Cardiac muscle cell (in vitro differentiated cells and primary cell): Measurements from ENCODE around the gene THAP2. TPM values are rescaled to one million over a fixed set of nuclear protein-coding genes. Genes with fewer than 3 reads are reported as not detected.
A peak's percentile ranks its signal among the peaks of the same experiment; 100 is the strongest.
"Not testable (repeated sequence)": the region's sequence is repeated elsewhere in the genome, so short reads cannot be mapped to it uniquely, and the experiment has no call there.

ENCODE experiments used
- DNase-seq, 2 donors: peaks; one replicate each; pipeline versions ENCODE4 v3.0.0 to v3.0.0-alpha.2; 2010 to 2017; ENCODE audit warnings: low read depth in 1 of 2, low spot score in 1 of 2
- H3K27ac ChIP-seq: fragments of 200-600 bp; sonication (generic); 2 replicates; pipeline ENCODE4 v1.5.1; 2016
- H3K27me3 ChIP-seq: fragments of 200-600 bp; sonication (generic); 2 replicates; pipeline ENCODE4 v1.6.0; 2016; ENCODE audit warnings: control low read depth
- H3K36me3 ChIP-seq: fragments of 200-600 bp; sonication (generic); 2 replicates; pipeline ENCODE4 v1.5.1; 2016; ENCODE audit warnings: control low read depth
- H3K4me1 ChIP-seq: fragments of 200-600 bp; sonication (generic); 2 replicates; pipeline ENCODE4 v1.8.1; 2017; ENCODE audit warnings: low read depth, mild to moderate bottlenecking, mixed run types
- H3K4me3 ChIP-seq: fragments of 200-600 bp; sonication (generic); 2 replicates; pipeline ENCODE4 v1.5.1; 2016; ENCODE audit warnings: mild to moderate bottlenecking
- H3K9me3 ChIP-seq: fragments of 200-600 bp; sonication (generic); 2 replicates; pipeline ENCODE4 v1.5.1; 2017; ENCODE audit warnings: low read depth, mild to moderate bottlenecking, control low read depth
- CTCF ChIP-seq: IDR thresholded peaks from 2 replicates; pipeline ENCODE4 v1.5.1; 2012; ENCODE audit warnings: low read depth, mild to moderate bottlenecking, low read length
- polyA plus RNA-seq: library from polyadenylated mRNA; unstranded; fragments of >200 nt; fragmentation: Nextera tagmentation; extraction: Ambion mirVana; gene quantifications from 2 replicates; pipeline ENCODE4 v1.2.1, GENCODE V29; 2016
- total RNA-seq: library from RNA; depleted of rRNA; stranded (reverse); fragments of >200 nt; gene quantifications from 2 replicates; pipeline ENCODE4 v1.2.3, GENCODE V29; 2016

Gene THAP2
- total and polyA plus RNA-seq, 2 experiments from 2014 or later = 6.2 to 11.1 TPM

GRCh38 chr12:71694099-71694820, 30.2 kb downstream of the THAP2 start:
- Histone ChIP-seq H3K36me3 (peaks cover 25% of the 10 kb centered on the region), H3K9me3 (no peaks in the 10 kb centered on the region), H3K27ac (peak overlapping the region; percentile 94), H3K27me3 (no peaks in the 10 kb centered on the region), H3K4me3 (no peak overlapping the region), H3K4me1 (peaks cover 19% of the 10 kb centered on the region)
- peak in 1 of 2 donors; percentile 58 for DNase-seq
- TF ChIP-seq CTCF = no peak

- TF ChIP-seq CTCF = no peak
- no peaks in the 10 kb centered on the region for H3K9me3 ChIP-seq
- H3K4me3 ChIP-seq = no peak overlapping the region
- H3K27me3 ChIP-seq = no peaks in the 10 kb centered on the region
- peaks cover 17% of the 10 kb centered on the region for H3K4me1 ChIP-seq
- peak overlapping the region; percentile 94 for H3K27ac ChIP-seq
- DNase-seq = no peak
- peaks cover 34% of the 10 kb centered on the region for H3K36me3 ChIP-seq
These were observed 31.7 kb downstream of the THAP2 start for GRCh38 chr12:71695782-71696181.

GRCh38 chr12:71702181-71702580, 38.1 kb downstream of the THAP2 start:
- H3K27me3 ChIP-seq, DNase-seq, H3K27ac ChIP-seq, H3K4me3 ChIP-seq, H3K9me3 ChIP-seq, H3K4me1 ChIP-seq: not testable (repeated sequence)
- H3K36me3 ChIP-seq = peaks cover 34% of the 10 kb centered on the region

- no peak overlapping the region for H3K27ac ChIP-seq
- no peak overlapping the region for H3K4me3 ChIP-seq
- H3K4me1 ChIP-seq = no peaks in the 10 kb centered on the region
- TF ChIP-seq CTCF = no peak
- DNase-seq = no peak
- peaks cover 30% of the 10 kb centered on the region for H3K36me3 ChIP-seq
- H3K9me3 ChIP-seq = no peaks in the 10 kb centered on the region
- H3K27me3 ChIP-seq = no peaks in the 10 kb centered on the region
These were observed 38.5 kb downstream of the THAP2 start for GRCh38 chr12:71702590-71702989.

- TF ChIP-seq CTCF = no peak
These were observed 39.1 kb downstream of the THAP2 start for GRCh38 chr12:71703206-71703605.

GRCh38 chr12:71704920-71705319, 40.8 kb downstream of the THAP2 start:
- Histone ChIP-seq H3K4me3 (no peak overlapping the region), H3K4me1 (no peaks in the 10 kb centered on the region), H3K9me3 (no peaks in the 10 kb centered on the region), H3K36me3 (peaks cover 9% of the 10 kb centered on the region), H3K27ac (no peak overlapping the region), H3K27me3 (no peaks in the 10 kb centered on the region)
- TF ChIP-seq CTCF = no peak
- DNase-seq = no peak

More at GRCh38 chr12:71703206-71703605, 39.1 kb downstream of the THAP2 start:
- H3K4me3 ChIP-seq = no peak overlapping the region
- H3K36me3 ChIP-seq = peaks cover 24% of the 10 kb centered on the region
- H3K4me1 ChIP-seq = no peaks in the 10 kb centered on the region
- no peaks in the 10 kb centered on the region for H3K9me3 ChIP-seq
- no peak for DNase-seq
- no peaks in the 10 kb centered on the region for H3K27me3 ChIP-seq
- H3K27ac ChIP-seq = no peak overlapping the region
